ENCODE data around the gene PDIA6.
"Not testable (repeated sequence)": the region's sequence is repeated elsewhere in the genome, so short reads cannot be mapped to it uniquely, and the experiment has no call there.

GRCh38 chr2:10818305-10818704, 5.7 kb upstream of the PDIA6 start:
- not testable (repeated sequence) for TF ChIP-seq CTCF, POLR2A (IDR thresholded peaks at IDR 0.05)
